KOPT-K1 (cell line): ENCODE data around the gene STRN.
"Not testable (repeated sequence)": the region's sequence is repeated elsewhere in the genome, so short reads cannot be mapped to it uniquely, and the experiment has no call there.

Experiments
- H3K27ac ChIP-seq: fragments of 200-600 bp; sonication (generic); 2 replicates; pipeline ENCODE4 v1.5.1; 2016; ENCODE audit warnings: antibody characterized with exemption, mild to moderate bottlenecking, low read depth, low read length; ENCODE audit not compliant: poor library complexity, severe bottlenecking
- H3K36me3 ChIP-seq: fragments of 200-600 bp; sonication (generic); 2 replicates; pipeline ENCODE4 v1.5.1; 2017; ENCODE audit warnings: antibody characterized with exemption, mild to moderate bottlenecking, low read length, moderate library complexity; ENCODE audit not compliant: insufficient read depth
- H3K9me3 ChIP-seq: fragments of 200-600 bp; sonication (generic); 2 replicates; pipeline ENCODE4 v1.5.1; 2017; ENCODE audit warnings: antibody characterized with exemption, low read length, mild to moderate bottlenecking; ENCODE audit not compliant: insufficient read depth, poor library complexity, severe bottlenecking

The STRN gene

DNA sequence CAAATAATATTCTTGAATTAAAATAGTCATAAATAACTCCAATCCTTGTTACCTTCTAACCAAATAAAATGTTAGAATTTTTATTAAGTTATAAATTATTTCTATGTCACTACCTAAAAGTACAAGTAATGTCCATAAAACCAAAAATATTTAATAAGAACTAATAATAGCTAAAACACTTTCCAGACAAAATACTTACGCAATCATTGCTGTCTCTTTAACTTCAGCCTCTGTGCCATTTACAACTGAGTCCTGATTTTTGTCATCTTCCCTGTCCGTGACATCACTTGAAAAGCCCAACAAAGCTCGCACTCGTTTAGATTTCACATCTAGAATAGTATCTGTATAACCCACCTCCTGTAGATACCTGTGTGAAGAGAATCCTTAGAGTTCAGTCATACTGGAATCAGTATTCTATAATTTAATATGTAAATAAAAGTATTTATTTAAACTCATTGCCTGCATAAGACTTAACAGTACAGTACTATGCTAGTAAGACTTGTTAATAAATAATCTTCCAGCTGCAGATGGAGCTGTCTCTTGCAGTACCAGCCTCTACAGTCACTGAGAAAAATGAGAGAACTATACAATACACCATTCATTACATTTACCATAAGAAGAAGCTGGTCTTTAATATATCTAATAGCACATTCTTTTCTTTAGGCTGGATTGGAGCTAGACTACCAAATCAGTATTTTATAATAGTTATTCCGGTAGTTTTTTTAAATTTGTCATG lies 63.8 kb downstream of the STRN start:
- no peak overlapping the region for H3K27ac ChIP-seq
- no peaks in the 10 kb centered on the region for H3K9me3 ChIP-seq
- peaks cover 17% of the 10 kb centered on the region for H3K36me3 ChIP-seq

DNA sequence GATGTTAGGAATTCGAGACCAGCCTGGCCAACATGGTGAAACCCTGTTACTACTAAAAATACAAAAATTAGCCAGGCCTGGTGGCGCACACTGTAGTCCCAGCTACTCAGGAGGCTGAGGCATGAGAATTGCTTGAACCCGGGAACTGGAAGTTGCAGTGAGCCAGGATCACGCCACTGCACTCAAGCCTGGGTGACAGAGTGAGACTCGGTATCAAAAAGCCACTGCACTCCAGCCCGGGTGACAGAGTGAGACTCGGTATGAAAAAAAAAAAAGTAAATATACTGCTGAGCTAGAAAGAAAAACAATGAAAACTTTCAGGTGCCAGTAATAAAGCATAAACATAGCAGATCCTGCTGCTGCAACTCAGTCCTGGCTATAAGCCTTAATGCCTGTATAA lies 73.5 kb downstream of the STRN start:
- Histone ChIP-seq H3K36me3 (peaks cover 29% of the 10 kb centered on the region), H3K9me3 (no peaks in the 10 kb centered on the region), H3K27ac (no peak overlapping the region)

DNA sequence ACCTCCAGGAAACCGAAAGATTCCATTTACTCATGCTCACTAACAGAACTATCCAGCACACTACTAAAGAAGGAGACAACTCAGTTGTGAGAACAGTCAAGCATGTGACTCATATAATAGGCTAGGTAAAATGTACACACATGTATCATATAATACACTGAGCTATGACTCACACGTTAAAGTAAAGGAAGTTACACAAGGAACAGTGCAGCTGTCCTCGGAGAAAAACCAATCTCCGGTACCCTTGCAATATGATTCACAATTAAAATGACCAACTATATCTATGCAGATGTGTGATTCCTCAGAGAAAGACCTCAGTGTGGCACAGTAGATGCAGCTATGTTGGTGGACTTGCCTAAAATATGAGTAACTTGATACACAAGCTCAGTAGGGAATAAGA lies 76.5 kb downstream of the STRN start:
- H3K9me3 ChIP-seq = no peaks in the 10 kb centered on the region
- H3K36me3 ChIP-seq = peaks cover 40% of the 10 kb centered on the region
- no peak overlapping the region for H3K27ac ChIP-seq

DNA sequence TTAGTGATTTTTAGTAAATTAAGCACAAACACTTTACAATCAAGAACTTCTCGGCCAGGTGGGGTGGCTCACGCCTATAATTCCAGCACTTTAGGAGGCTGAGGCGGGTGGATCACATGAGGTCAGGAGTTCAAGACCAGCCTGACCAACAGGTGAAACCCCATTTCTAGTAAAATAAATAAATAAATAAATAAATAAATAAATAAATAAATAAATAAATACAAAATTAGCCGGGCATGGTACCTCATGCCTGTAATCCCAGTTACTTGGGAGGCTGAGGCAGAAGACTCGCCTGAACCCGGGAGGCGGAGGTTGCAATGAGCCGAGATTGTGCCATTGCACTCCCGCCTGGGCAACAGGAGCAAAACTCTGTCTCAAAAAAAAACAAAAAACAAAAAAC lies 79.2 kb downstream of the STRN start:
- not testable (repeated sequence) for H3K9me3 ChIP-seq, H3K27ac ChIP-seq
- peaks cover 57% of the 10 kb centered on the region for H3K36me3 ChIP-seq

DNA sequence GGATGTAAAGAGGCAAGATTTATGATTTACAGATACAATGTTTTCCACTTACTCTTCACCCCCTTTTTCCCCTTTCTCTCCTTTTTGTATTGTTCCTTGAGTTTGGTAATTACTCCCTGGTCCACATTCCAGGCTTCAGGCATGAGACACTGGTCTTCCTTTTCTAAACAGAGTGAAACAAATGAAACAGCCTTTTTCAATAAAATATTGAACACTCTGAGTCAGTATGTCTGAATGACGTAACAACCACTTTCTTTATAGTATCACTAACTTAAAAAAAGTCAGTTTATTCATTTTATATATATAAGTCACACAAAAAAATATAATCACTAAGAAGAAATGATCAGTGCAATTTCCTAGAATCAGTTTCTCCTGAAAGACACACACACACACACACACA lies 79.7 kb downstream of the STRN start:
- no peak overlapping the region for H3K27ac ChIP-seq
- H3K36me3 ChIP-seq = peaks cover 56% of the 10 kb centered on the region
- no peaks in the 10 kb centered on the region for H3K9me3 ChIP-seq

DNA sequence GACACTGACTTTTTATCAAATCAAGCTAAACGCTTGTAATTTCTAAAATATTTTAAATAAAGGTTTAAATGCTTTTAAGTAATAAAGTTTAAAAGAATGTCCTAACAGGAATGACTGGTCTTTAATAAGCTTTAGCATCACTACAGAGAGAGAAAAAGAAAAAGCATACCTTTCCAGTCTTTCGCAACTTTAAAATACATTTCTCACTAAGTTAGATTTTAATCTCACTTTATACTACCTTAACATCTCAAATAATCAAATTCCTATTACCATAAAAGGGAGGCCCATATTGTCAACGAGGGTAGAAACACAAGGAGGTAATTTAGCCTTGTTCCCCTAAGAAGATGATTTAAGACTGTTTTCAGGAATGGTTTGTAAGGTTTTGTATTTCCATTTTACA lies 80.7 kb downstream of the STRN start:
- Histone ChIP-seq H3K36me3 (peaks cover 46% of the 10 kb centered on the region), H3K9me3 (no peaks in the 10 kb centered on the region), H3K27ac (no peak overlapping the region)

DNA sequence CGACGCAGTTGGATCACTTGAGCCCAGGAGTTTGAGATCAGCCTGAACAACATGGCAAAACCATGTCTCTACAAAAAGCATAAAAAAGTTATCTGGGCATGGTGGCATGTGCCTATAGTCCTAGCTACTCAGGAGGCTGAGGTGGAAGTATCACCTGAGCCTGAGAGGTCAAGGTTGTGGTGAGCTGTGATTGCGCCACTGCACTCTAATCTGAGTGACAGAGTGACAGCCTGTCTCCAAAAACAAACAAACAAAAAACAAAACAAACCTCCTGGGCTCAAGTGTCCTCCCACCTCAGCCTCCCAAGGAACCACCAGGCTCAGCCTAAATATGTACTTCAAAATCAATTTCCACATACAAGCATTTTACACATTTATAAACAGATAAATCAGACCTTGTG lies 83.8 kb downstream of the STRN start:
- H3K9me3 ChIP-seq = no peaks in the 10 kb centered on the region
- no peak overlapping the region for H3K27ac ChIP-seq
- H3K36me3 ChIP-seq = peaks cover 46% of the 10 kb centered on the region

DNA sequence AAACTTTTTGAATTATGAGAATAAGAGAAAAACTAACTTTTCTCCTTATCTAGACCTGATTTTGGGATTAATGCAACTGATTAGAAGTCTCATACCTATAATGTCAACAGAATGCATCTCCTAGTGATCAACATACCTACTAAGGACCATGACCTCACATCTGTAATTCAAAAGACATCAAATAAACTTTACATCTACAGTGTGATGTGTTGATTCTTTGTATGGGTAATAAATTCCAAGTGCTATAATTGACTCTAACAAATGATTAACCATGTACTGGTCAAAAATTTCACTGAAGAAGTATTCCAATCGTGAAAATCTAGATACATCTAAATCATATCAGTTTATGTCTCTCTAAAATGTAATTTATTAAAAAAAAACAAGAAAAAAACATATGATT lies 84.5 kb downstream of the STRN start:
- H3K36me3 ChIP-seq = peaks cover 53% of the 10 kb centered on the region
- H3K27ac ChIP-seq = no peak overlapping the region
- no peaks in the 10 kb centered on the region for H3K9me3 ChIP-seq

DNA sequence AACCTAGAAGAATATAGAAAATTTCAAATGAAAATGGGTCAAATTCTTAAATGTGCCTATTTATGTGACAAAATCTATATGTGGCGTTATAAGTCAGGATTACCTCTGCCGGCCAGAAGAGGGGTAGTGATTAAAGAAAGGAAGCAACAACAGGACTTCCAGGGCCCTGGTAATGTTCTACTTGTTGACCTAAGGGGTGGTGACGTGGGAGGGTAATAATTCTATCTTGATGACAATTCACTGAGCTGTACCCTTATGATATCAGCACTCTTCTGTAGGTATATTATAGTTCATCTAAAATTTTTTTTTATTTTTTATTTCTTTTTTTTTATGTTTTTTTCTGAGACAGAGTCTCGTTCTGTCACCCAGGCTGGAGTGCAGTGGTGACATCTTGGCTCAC lies 87.9 kb downstream of the STRN start:
- no peak overlapping the region for H3K27ac ChIP-seq
- H3K36me3 ChIP-seq = peaks cover 52% of the 10 kb centered on the region
- H3K9me3 ChIP-seq = no peaks in the 10 kb centered on the region

DNA sequence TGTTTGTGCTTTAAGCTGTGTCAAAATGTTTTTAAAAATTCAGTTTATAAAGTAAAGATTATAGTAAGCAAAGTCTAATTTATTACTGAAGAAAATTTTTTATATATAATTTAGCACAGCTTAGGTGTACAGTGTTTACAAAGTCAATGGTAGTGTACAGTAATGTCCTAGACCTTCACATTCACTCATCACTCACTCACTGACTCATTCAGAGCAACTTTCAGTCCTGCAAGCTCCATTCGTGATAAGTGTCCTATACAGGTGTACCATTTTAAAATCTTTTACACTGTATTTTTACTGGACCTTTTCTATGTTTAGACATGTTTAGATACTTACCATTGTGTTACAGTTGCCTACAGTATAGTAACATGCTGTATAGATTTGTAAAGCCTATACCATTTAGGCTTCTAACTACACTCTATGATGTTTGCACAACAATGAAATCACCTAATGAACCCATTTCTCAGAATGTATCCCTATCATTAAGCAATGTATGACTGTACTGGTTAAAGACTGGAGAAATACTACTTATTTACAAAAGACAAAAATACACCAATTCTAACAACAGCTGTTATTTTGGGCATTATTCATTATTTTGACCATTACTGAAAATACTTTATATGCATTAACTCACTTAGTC lies 95.1 kb downstream of the STRN start:
- Histone ChIP-seq H3K27ac (no peak overlapping the region), H3K36me3 (peaks cover 75% of the 10 kb centered on the region), H3K9me3 (no peaks in the 10 kb centered on the region)

DNA sequence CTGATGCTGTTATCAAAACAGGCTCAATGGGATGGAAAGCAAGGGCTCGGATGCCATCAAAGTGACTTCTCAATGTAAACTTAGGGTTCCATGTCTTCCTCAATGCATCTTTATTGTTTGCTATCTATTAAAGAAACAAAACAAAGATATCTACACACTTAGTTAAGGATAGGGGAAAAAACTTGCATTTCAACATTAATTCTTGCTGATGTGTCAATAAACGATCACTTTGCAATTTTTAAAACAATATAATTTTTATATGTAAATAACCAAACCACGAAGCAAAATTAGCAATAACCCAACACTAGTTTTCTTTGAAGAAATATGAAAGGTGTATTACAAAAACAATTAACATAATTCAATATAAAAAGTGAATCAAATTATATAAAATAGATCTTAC lies 96.7 kb downstream of the STRN start:
- peaks cover 77% of the 10 kb centered on the region for H3K36me3 ChIP-seq
- H3K27ac ChIP-seq = no peak overlapping the region
- no peaks in the 10 kb centered on the region for H3K9me3 ChIP-seq

DNA sequence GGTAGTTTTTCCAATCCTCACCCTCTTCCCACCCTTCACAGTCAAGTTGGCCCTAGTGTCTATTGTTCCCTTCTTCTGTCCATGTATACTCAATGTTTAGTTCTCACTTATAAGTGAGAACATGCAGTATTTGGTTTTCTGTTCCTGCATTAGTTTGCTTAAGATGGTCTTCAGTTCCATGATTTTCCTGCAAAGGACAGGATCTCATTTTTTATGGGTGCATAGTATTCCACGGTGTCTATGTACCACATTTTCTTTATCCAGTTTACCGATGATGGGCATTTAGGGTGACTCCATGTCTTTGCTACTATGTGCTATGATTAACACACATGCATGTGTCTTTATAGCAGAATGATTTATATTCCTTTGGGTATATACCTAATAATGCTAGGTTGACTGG lies 104.4 kb downstream of the STRN start:
- H3K36me3 ChIP-seq = peaks cover 29% of the 10 kb centered on the region
- H3K27ac ChIP-seq = no peak overlapping the region
- no peaks in the 10 kb centered on the region for H3K9me3 ChIP-seq

DNA sequence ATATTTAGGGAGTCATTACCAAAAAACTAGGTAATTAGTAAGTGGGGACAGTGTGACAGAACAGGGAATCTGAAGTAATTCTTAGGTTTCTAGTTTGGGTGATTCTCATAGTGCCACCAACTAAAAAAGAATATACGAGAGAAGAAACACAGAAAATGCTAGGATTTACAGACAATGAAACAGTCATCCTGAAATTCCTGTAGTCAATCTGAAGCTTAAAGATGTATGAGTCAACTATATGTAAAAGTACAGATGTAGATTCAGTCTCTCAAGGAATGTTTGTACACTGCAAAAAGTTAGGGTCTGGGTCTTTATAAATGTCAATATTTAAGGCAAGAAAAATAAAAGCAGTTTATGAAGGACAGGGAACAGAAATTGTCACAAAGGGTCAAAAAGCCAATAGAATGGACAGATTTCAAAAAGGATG lies 107.0 kb downstream of the STRN start:
- peaks cover 32% of the 10 kb centered on the region; the same call in 1 of the 2 replicates for H3K36me3 ChIP-seq
- no peaks in the 10 kb centered on the region for H3K9me3 ChIP-seq
- H3K27ac ChIP-seq = no peak overlapping the region

DNA sequence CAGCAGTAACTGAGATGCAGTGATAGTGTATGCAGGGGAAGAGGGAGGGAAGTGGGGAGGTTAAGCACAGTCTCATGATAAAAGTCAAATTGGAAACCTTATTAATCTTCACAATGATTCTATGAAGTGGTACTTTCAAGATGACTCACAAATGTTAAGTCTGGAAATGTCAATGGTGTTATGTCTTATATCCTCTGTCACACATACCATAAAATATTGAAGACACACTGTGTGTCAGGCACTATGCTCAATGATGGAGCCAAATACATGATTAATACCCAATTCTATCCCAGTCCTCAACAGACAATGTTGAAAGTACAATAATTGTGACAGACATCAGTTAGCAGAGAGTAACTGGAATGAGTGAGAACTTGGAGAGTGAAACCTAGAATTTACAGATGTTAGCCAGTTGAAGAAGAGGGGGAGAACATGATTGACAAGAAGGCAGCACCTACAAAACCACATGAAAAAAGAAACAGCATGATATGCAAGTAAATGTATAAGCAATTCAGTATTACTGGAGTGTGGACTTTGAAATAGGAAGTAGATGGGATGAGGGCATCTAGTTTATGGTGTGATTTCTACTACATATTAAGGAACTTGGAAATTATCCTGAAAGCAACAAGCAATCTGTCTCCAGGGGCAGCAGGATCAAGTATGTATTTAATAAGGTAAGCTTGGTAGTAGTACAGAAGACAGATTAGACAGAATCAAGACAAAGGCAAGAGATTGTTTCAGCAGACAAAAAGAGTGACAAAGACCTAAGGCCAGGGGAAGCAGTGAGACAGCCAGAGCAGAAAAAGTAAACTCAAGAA lies 107.6 kb downstream of the STRN start:
- peaks cover 34% of the 10 kb centered on the region; the same call in 1 of the 2 replicates for H3K36me3 ChIP-seq
- H3K27ac ChIP-seq = no peak overlapping the region
- H3K9me3 ChIP-seq = no peaks in the 10 kb centered on the region

DNA sequence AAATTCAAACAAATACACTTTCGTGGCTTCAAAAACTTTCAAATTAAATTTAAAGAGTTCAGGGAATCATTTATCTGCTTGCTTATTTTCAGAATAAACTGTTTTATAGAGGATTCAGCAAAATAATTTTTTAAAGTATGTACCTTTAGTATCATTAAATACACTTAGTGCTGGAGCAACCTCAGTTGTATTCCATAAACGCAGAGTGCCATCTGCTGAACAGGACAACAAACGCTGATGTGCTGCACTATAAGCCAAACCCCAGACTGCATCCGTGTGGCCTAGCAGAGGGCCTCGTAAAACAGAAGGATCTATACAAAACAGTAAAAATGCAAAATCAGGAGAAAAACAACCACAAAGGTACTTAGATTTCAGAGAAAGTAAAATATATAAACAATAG lies 108.6 kb downstream of the STRN start:
- peaks cover 39% of the 10 kb centered on the region for H3K36me3 ChIP-seq
- H3K9me3 ChIP-seq = no peaks in the 10 kb centered on the region
- no peak overlapping the region for H3K27ac ChIP-seq
